GM23338 (cell line): ENCODE results near the gene ITGB7. TPM values are rescaled to one million over a fixed set of nuclear protein-coding genes. Genes with fewer than 3 reads are reported as not detected.

Source experiments
- ATAC-seq: fragments of 200-7000 bp; cut with Tn5 transposase; 3 replicates; pipeline ENCODE4 v1.9.1; 2020
- DNase-seq: peaks from one replicate; pipeline ENCODE4 v3.0.0-alpha.2; 2015; ENCODE audit warnings: low spot score
- H2AFZ ChIP-seq: fragments of 200-600 bp; sonication (generic); 2 replicates; pipeline ENCODE4 v1.8.0; 2016; ENCODE audit warnings: antibody characterized with exemption, mild to moderate bottlenecking, moderate library complexity
- H3F3A ChIP-seq: fragments of 200-600 bp; sonication (generic); replicated peaks from 2 replicates; pipeline ENCODE4 v1.8.0; 2017; ENCODE audit warnings: antibody characterized with exemption, mixed run types, low read depth
- H3K27ac ChIP-seq: fragments of 200-600 bp; sonication (generic); 2 replicates; pipeline ENCODE4 v1.6.1; 2016; ENCODE audit warnings: low read depth
- H3K27me3 ChIP-seq: fragments of 200-600 bp; sonication (generic); 2 replicates; pipeline ENCODE4 v1.8.0; 2016; ENCODE audit warnings: mild to moderate bottlenecking, mixed run types, moderate library complexity; ENCODE audit not compliant: insufficient read depth
- H3K36me3 ChIP-seq: fragments of 200-600 bp; sonication (generic); 2 replicates; pipeline ENCODE4 v1.8.0; 2016; ENCODE audit warnings: mild to moderate bottlenecking; ENCODE audit not compliant: insufficient read depth
- H3K4me1 ChIP-seq: fragments of 200-600 bp; sonication (generic); 2 replicates; pipeline ENCODE4 v1.8.0; 2016; ENCODE audit warnings: mild to moderate bottlenecking, moderate library complexity; ENCODE audit not compliant: insufficient read depth
- H3K4me2 ChIP-seq: fragments of 200-600 bp; sonication (generic); 2 replicates; pipeline ENCODE4 v1.7.1; 2017; ENCODE audit warnings: mixed run types
- H3K4me3 ChIP-seq: fragments of 200-600 bp; sonication (generic); 2 replicates; pipeline ENCODE4 v1.6.1; 2016; ENCODE audit warnings: mixed run types
- H3K79me2 ChIP-seq: fragments of 200-600 bp; sonication (generic); replicated peaks from 2 replicates; pipeline ENCODE4 v1.8.0; 2017; ENCODE audit warnings: mild to moderate bottlenecking; ENCODE audit not compliant: insufficient read depth
- H3K9me2 ChIP-seq: fragments of 200-600 bp; sonication (generic); 2 replicates; pipeline ENCODE4 v1.8.0; 2017; ENCODE audit not compliant: insufficient read depth
- H4K20me1 ChIP-seq: fragments of 200-600 bp; sonication (generic); replicated peaks from 2 replicates; pipeline ENCODE4 v1.8.0; 2017; ENCODE audit warnings: mild to moderate bottlenecking; ENCODE audit not compliant: insufficient read depth
- H3K27ac Mint-ChIP-seq: 2 replicates; pipeline ENCODE4 v1.8.0; 2020; ENCODE audit warnings: inconsistent platforms, mild to moderate bottlenecking, moderate library complexity, mixed read lengths
- H3K27me3 Mint-ChIP-seq: 3 replicates; pipeline ENCODE4 v1.8.0; 2022; ENCODE audit warnings: low read depth, mild to moderate bottlenecking, moderate library complexity, mixed read lengths, inconsistent platforms; ENCODE audit not compliant: insufficient read depth, poor library complexity
- H3K36me3 Mint-ChIP-seq: 3 replicates; pipeline ENCODE4 v1.8.0; 2021; ENCODE audit warnings: low read depth, mild to moderate bottlenecking, inconsistent platforms, moderate library complexity, mixed read lengths
- H3K4me1 Mint-ChIP-seq: 3 replicates; pipeline ENCODE4 v1.8.0; 2020; ENCODE audit warnings: mild to moderate bottlenecking, inconsistent platforms, mixed read lengths
- H3K4me3 Mint-ChIP-seq: 3 replicates; pipeline ENCODE4 v1.8.0; 2021; ENCODE audit warnings: moderate library complexity, mild to moderate bottlenecking, inconsistent platforms, mixed read lengths
- H3K9me3 Mint-ChIP-seq: 3 replicates; pipeline ENCODE4 v1.8.0; 2020; ENCODE audit warnings: moderate library complexity, mild to moderate bottlenecking, inconsistent platforms, mixed read lengths
- EZH2 ChIP-seq: fragments of 200-600 bp; sonication (generic); IDR thresholded peaks from one replicate; pipeline ENCODE4 v1.8.0; 2017; ENCODE audit warnings: antibody characterized with exemption, mild to moderate bottlenecking, low read depth; ENCODE audit not compliant: unreplicated experiment
- JUNB ChIP-seq: IDR thresholded peaks from one replicate; pipeline ENCODE4 v1.6.1; 2016; ENCODE audit warnings: antibody characterized with exemption; ENCODE audit not compliant: unreplicated experiment
- POLR2AphosphoS5 ChIP-seq: IDR thresholded peaks from 2 replicates; pipeline ENCODE4 v1.6.1; 2016; ENCODE audit warnings: antibody characterized with exemption, low read depth
- STAT1 ChIP-seq: IDR thresholded peaks from one replicate; pipeline ENCODE4 v1.6.1; 2016; ENCODE audit warnings: antibody characterized with exemption; ENCODE audit not compliant: unreplicated experiment
- polyA plus RNA-seq: library from polyadenylated mRNA; unstranded; fragments of >200 nt; fragmentation: Nextera tagmentation; extraction: Ambion mirVana; gene quantifications from 2 replicates; pipeline ENCODE4 v1.2.1, GENCODE V29; 2016
- total RNA-seq: library from RNA; depleted of rRNA; stranded (reverse); fragments of >200 nt; shearing (Covaris generic); gene quantifications from 2 replicates; pipeline ENCODE4 v1.2.3, GENCODE V29; 2014
- TF ChIP-seq, protein P1 (sequence below), 2 experiments: fragments of 200-600 bp in 1 of 2; sonication (generic) in 1 of 2; conservative IDR thresholded peaks; 2 replicates each; pipeline versions ENCODE4 v1.5.1 to v1.6.1; 2016 to 2017; ENCODE audit warnings: antibody characterized with exemption in 2 of 2, low read depth in 2 of 2, mild to moderate bottlenecking in 2 of 2, moderate library complexity in 1 of 2

ITGB7 gene
- total and polyA plus RNA-seq, 2 experiments from 2014 or later: 0.32 TPM; not detected in 1

DNA sequence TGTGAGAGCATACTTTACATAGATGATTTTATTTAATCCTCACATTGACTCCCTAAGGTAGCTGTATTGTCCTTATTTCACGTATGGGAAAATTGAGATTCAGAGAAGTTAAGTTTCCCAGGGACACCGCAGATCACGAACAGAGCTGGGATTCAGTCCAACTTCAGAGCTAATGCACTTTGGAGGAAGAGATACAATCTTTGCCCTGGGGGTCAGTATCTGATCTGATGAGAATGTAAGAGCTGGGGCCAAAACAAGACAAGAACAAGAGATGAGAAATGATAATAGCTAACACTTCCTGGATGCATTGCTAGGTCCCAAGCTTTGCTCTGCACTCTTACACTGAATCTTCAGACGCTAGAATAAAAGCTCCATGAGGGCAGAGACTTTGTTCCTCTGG is 20.3 kb downstream of the ITGB7 start:
- TF ChIP-seq EZH2: no peak
- TF ChIP-seq, protein P1, sequence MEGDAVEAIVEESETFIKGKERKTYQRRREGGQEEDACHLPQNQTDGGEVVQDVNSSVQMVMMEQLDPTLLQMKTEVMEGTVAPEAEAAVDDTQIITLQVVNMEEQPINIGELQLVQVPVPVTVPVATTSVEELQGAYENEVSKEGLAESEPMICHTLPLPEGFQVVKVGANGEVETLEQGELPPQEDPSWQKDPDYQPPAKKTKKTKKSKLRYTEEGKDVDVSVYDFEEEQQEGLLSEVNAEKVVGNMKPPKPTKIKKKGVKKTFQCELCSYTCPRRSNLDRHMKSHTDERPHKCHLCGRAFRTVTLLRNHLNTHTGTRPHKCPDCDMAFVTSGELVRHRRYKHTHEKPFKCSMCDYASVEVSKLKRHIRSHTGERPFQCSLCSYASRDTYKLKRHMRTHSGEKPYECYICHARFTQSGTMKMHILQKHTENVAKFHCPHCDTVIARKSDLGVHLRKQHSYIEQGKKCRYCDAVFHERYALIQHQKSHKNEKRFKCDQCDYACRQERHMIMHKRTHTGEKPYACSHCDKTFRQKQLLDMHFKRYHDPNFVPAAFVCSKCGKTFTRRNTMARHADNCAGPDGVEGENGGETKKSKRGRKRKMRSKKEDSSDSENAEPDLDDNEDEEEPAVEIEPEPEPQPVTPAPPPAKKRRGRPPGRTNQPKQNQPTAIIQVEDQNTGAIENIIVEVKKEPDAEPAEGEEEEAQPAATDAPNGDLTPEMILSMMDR (conservative IDR thresholded peaks at IDR 0.05; ENCODE audit: low read depth in 2 of 2): no peak
- no peak for TF ChIP-seq JUNB
- no peak for TF ChIP-seq POLR2AphosphoS5
- TF ChIP-seq STAT1: no peak
- H3K36me3 ChIP-seq: peaks cover 16% of the 10 kb centered on the region
- Mint-ChIP-seq H3K4me1 (peaks cover 40% of the 10 kb centered on the region), H3K9me3 (no peaks in the 10 kb centered on the region), H3K27ac (no peak overlapping the region), H3K36me3 (peaks cover 65% of the 10 kb centered on the region), H3K27me3 (peaks cover 13% of the 10 kb centered on the region), H3K4me3 (no peak overlapping the region)
- ATAC-seq: no peak
- H3K4me2 ChIP-seq: no peak overlapping the region
- DNase-seq: no peak
- H3K79me2 ChIP-seq: peaks cover 14% of the 10 kb centered on the region
- no peak overlapping the region for H3K4me3 ChIP-seq
- no peak overlapping the region for H3K27ac ChIP-seq
- no peaks in the 10 kb centered on the region for H3K9me2 ChIP-seq
- H3K4me1 ChIP-seq: peaks cover 16% of the 10 kb centered on the region
- H3K27me3 ChIP-seq: peaks cover under 1% of the 10 kb centered on the region; the same call in 1 of the 2 replicates
- H3F3A ChIP-seq: peaks cover 4% of the 10 kb centered on the region
- no peak overlapping the region for H2AFZ ChIP-seq
- peaks cover 30% of the 10 kb centered on the region for H4K20me1 ChIP-seq

DNA sequence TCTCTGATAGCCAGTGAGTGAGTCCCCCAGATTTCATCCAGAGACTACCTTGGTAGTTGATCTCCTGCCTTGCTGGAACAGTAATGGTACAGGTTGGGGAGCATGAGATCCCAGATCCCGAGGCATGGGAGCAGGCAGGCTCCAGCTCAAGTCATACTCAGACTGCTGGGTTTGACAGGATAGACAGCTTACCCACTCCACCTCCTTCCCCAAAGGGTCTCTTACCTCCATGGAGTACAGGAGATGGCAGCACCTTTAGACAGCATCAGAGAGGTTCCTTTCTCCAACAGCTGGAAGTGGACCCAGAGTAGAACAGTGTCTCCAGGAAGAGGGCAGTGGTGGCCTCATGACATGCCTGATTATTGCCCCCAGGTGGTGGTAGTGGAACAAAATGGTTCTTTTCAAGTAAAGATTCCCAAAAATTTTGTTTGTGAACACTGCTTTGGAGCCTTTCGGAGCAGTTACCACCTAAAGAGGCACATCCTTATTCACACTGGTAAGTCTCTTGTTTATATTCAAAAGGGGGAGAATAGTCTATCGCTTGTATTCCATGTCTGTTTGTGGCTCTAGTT is 21.4 kb downstream of the ITGB7 start:
- H3K36me3 ChIP-seq: peaks cover 18% of the 10 kb centered on the region
- no peak overlapping the region for H2AFZ ChIP-seq
- Mint-ChIP-seq H3K27ac (no peak overlapping the region), H3K4me3 (no peak overlapping the region), H3K9me3 (no peaks in the 10 kb centered on the region), H3K27me3 (peaks cover 16% of the 10 kb centered on the region), H3K36me3 (peaks cover 71% of the 10 kb centered on the region), H3K4me1 (peaks cover 44% of the 10 kb centered on the region)
- H3K9me2 ChIP-seq: no peaks in the 10 kb centered on the region
- peaks cover 17% of the 10 kb centered on the region for H3K79me2 ChIP-seq
- peaks cover 21% of the 10 kb centered on the region for H3K4me1 ChIP-seq
- ATAC-seq (no peak), DNase-seq (no peak)
- no peak overlapping the region for H3K4me2 ChIP-seq
- H3K4me3 ChIP-seq: no peak overlapping the region
- peaks cover 12% of the 10 kb centered on the region for H3F3A ChIP-seq
- TF ChIP-seq, protein P1 (conservative IDR thresholded peaks at IDR 0.05; ENCODE audit: low read depth in 2 of 2): peak in 1 of 2 experiments; percentile 16; a peak in 1 of 4 replicates
- no peak for TF ChIP-seq STAT1
- no peak overlapping the region for H3K27ac ChIP-seq
- H3K27me3 ChIP-seq: no peaks in the 10 kb centered on the region
- H4K20me1 ChIP-seq: peaks cover 34% of the 10 kb centered on the region
